Neuronal stem cell (in vitro differentiated cells): Measurements from ENCODE around the gene UHRF2.
"Not testable (repeated sequence)": the region's sequence is repeated elsewhere in the genome, so short reads cannot be mapped to it uniquely, and the experiment has no call there.

Source experiments
- DNase-seq: peaks from one replicate; pipeline ENCODE4 v3.0.0-alpha.2; 2013; ENCODE audit warnings: low spot score
- H2AFZ ChIP-seq: one replicate; pipeline ENCODE4 v1.6.1; 2013; ENCODE audit warnings: mild to moderate bottlenecking, low read length, inconsistent platforms
- H2AK5ac ChIP-seq: 2 replicates; pipeline ENCODE4 v1.6.1; 2013; ENCODE audit warnings: low read depth, mild to moderate bottlenecking, inconsistent platforms, low read length, moderate library complexity, mixed read lengths
- H2BK120ac ChIP-seq: 2 replicates; pipeline ENCODE4 v1.6.1; 2013; ENCODE audit warnings: low read depth, mild to moderate bottlenecking, inconsistent platforms, low read length, moderate library complexity, mixed read lengths
- H2BK12ac ChIP-seq: one replicate; pipeline ENCODE4 v1.6.1; 2013; ENCODE audit warnings: low read length, inconsistent platforms
- H2BK15ac ChIP-seq: 2 replicates; pipeline ENCODE4 v1.6.1; 2013; ENCODE audit warnings: mild to moderate bottlenecking, low read length, inconsistent platforms, mixed read lengths
- H2BK5ac ChIP-seq: one replicate; pipeline ENCODE4 v1.6.1; 2013; ENCODE audit warnings: inconsistent platforms, mild to moderate bottlenecking, low read length, moderate library complexity
- H3K14ac ChIP-seq: one replicate; pipeline ENCODE4 v1.6.1; 2013; ENCODE audit warnings: low read length, inconsistent platforms
- H3K18ac ChIP-seq: 2 replicates; pipeline ENCODE4 v1.6.1; 2013; ENCODE audit warnings: low read length, inconsistent platforms
- H3K23ac ChIP-seq: 2 replicates; pipeline ENCODE4 v1.6.1; 2013; ENCODE audit warnings: low read depth, mild to moderate bottlenecking, mixed read lengths, low read length, inconsistent platforms; ENCODE audit not compliant: poor library complexity
- H3K27ac ChIP-seq: replicated peaks from 3 replicates; pipeline ENCODE4 v1.5.1; 2013; ENCODE audit warnings: low read length, inconsistent platforms
- H3K27me3 ChIP-seq, 3 experiments: 2 replicates each; pipeline ENCODE4 v1.6.1; 2013; ENCODE audit warnings: low read length in 3 of 3, mild to moderate bottlenecking in 2 of 3, inconsistent platforms in 1 of 3, low read depth in 1 of 3, mixed read lengths in 1 of 3, moderate library complexity in 1 of 3; ENCODE audit not compliant: control insufficient read depth in 3 of 3, insufficient read depth in 3 of 3
- H3K36me3 ChIP-seq, 2 donors: replicated peaks in 1 of 2; 2 replicates each; pipeline ENCODE4 v1.6.1; 2013; ENCODE audit warnings: low read length in 2 of 2; ENCODE audit not compliant: control insufficient read depth in 2 of 2, insufficient read depth in 2 of 2
- H3K4ac ChIP-seq: 2 replicates; pipeline ENCODE4 v1.6.1; 2013; ENCODE audit warnings: inconsistent platforms, mild to moderate bottlenecking, low read length, moderate library complexity
- H3K4me1 ChIP-seq, 2 donors: 1 replicate in 1 of 2; 2 replicates in 1 of 2; pipeline ENCODE4 v1.6.1; 2013; ENCODE audit warnings: low read length in 2 of 2, low read depth in 1 of 2; ENCODE audit not compliant: control insufficient read depth in 2 of 2, insufficient read depth in 1 of 2
- H3K4me2 ChIP-seq: one replicate; pipeline ENCODE4 v1.6.1; 2013; ENCODE audit warnings: mild to moderate bottlenecking, low read length, inconsistent platforms; ENCODE audit not compliant: insufficient read depth, poor library complexity, severe bottlenecking
- H3K4me3 ChIP-seq, 2 donors: 2 replicates each; pipeline ENCODE4 v1.5.1; 2013; ENCODE audit warnings: low read length in 2 of 2, mild to moderate bottlenecking in 2 of 2, inconsistent platforms in 1 of 2, moderate library complexity in 1 of 2
- H3K79me1 ChIP-seq: one replicate; pipeline ENCODE4 v1.6.1; 2013; ENCODE audit warnings: low read depth, mild to moderate bottlenecking, inconsistent platforms, low read length, moderate library complexity
- H3K9ac ChIP-seq: one replicate; pipeline ENCODE4 v1.6.1; 2013; ENCODE audit warnings: mild to moderate bottlenecking, low read depth, low read length, inconsistent platforms; ENCODE audit not compliant: poor library complexity
- H3K9me3 ChIP-seq, 2 donors: replicated peaks in 1 of 2; 2 replicates each; pipeline versions ENCODE3 to v1.6.1; 2013; ENCODE audit warnings: low read length in 2 of 2, mild to moderate bottlenecking in 2 of 2, inconsistent platforms in 1 of 2, low read depth in 1 of 2, mixed read lengths in 1 of 2, moderate library complexity in 1 of 2; ENCODE audit not compliant: control insufficient read depth in 2 of 2, insufficient read depth in 1 of 2
- H4K8ac ChIP-seq: one replicate; pipeline ENCODE4 v1.6.1; 2013; ENCODE audit warnings: low read depth, mild to moderate bottlenecking, inconsistent platforms, low read length, moderate library complexity
- H4K91ac ChIP-seq: one replicate; pipeline ENCODE4 v1.6.1; 2013; ENCODE audit warnings: low read length, low read depth, mild to moderate bottlenecking, inconsistent platforms; ENCODE audit not compliant: poor library complexity
- WGBS, 2 donors: extraction: QIAGEN DNeasy Blood & Tissue Kit; methylation state at CpG; one replicate each; pipeline ENCODE4 v1.1.7; 2013; ENCODE audit warnings: missing lambda C conversion rate in 2 of 2, mixed read lengths in 1 of 2; ENCODE audit not compliant: insufficient read length in 2 of 2, insufficient replicate concordance in 1 of 2; ENCODE audit errors: extremely low coverage in 2 of 2; 5-methylcytosine and 5-hydroxymethylcytosine counted together

Gene UHRF2

GRCh38 chr9:6455292-6455691, 42.3 kb downstream of the UHRF2 start:
- not testable (repeated sequence) for H2AK5ac ChIP-seq, H2BK12ac ChIP-seq, H4K8ac ChIP-seq, H3K4me1 ChIP-seq, H2BK120ac ChIP-seq, H3K23ac ChIP-seq, H3K4me2 ChIP-seq, H3K79me1 ChIP-seq, H3K9ac ChIP-seq, H2BK5ac ChIP-seq, H2AFZ ChIP-seq, H3K18ac ChIP-seq, H3K4ac ChIP-seq, H3K27me3 ChIP-seq, H4K91ac ChIP-seq, DNase-seq, H2BK15ac ChIP-seq, H3K27ac ChIP-seq, H3K4me3 ChIP-seq, H3K14ac ChIP-seq
- peaks cover 2 to 34% of the 10 kb centered on the region in 2 donors for H3K36me3 ChIP-seq
- WGBS, 2 donors = no CpG with 5 or more reads among the region's 4 CpGs
- H3K9me3 ChIP-seq = peaks cover 0 to 15% of the 10 kb centered on the region in 2 donors

GRCh38 chr9:6458704-6459103, 45.7 kb downstream of the UHRF2 start:
- H3K18ac ChIP-seq, H3K23ac ChIP-seq, H4K91ac ChIP-seq, H2AK5ac ChIP-seq, H3K9ac ChIP-seq, H2AFZ ChIP-seq, H4K8ac ChIP-seq, H3K79me1 ChIP-seq, H3K4ac ChIP-seq, H2BK15ac ChIP-seq, H3K14ac ChIP-seq, H2BK5ac ChIP-seq, H2BK120ac ChIP-seq, H3K4me3 ChIP-seq, H3K4me1 ChIP-seq, H3K27me3 ChIP-seq, H3K27ac ChIP-seq, H3K4me2 ChIP-seq, DNase-seq, H2BK12ac ChIP-seq: not testable (repeated sequence)
- no CpG with 5 or more reads among the region's 4 CpGs for WGBS, 2 donors
- Histone ChIP-seq H3K9me3 (peaks cover 0 to 15% of the 10 kb centered on the region in 2 donors), H3K36me3 (peaks cover 2 to 48% of the 10 kb centered on the region in 2 donors)

- no peak overlapping the region for H4K91ac ChIP-seq
- H3K23ac ChIP-seq = no peak overlapping the region
- no peak overlapping the region for H3K4me2 ChIP-seq
- no peak overlapping the region for H2BK5ac ChIP-seq
- H3K14ac ChIP-seq = no peak overlapping the region
- H3K9ac ChIP-seq = no peak overlapping the region
- H3K27me3 ChIP-seq = no peaks in the 10 kb centered on the region
- no peak for DNase-seq
- H3K36me3 ChIP-seq = peaks cover 2 to 58% of the 10 kb centered on the region in 2 donors
- no peak overlapping the region for H3K4ac ChIP-seq
- no peak overlapping the region for H2BK120ac ChIP-seq
- H3K4me1 ChIP-seq = no peaks in the 10 kb centered on the region
- no peak overlapping the region for H3K18ac ChIP-seq
- no peak overlapping the region for H2BK15ac ChIP-seq
- H3K79me1 ChIP-seq = peaks cover 6% of the 10 kb centered on the region
- no peak overlapping the region for H3K27ac ChIP-seq
- H3K9me3 ChIP-seq = peaks cover 0 to 6% of the 10 kb centered on the region in 2 donors
- no peak overlapping the region for H2BK12ac ChIP-seq
- no peak overlapping the region for H3K4me3 ChIP-seq
- no CpG with 5 or more reads among the region's 5 CpGs for WGBS, 2 donors
- no peak overlapping the region for H4K8ac ChIP-seq
- H2AK5ac ChIP-seq = no peak overlapping the region
- H2AFZ ChIP-seq = no peak overlapping the region
These were observed 46.7 kb downstream of the UHRF2 start for GRCh38 chr9:6459718-6460117.

DNA sequence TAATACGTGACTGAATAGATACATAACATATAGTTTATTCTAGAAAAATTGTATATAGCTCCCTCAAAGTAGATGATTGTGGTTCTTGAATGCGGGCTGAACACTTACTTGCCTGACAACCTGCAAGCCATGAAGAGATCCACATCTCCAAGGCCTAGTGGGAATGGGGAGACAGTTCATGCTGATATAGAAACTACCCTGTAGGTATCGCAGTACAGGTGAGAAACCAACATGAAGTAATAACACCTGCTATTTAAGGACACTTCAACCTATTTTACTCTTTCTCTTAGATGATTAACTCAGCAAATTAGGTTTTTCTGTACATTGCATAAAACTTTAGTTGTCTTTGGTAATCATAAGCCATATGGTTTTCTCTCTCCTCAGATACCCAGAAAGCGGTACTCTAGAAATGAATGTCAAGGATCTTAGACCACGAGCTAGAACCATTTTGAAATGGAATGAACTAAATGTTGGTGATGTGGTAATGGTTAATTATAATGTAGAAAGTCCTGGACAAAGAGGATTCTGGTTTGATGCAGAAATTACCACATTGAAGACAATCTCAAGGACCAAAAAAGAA, 47.3 kb downstream of the UHRF2 start:
- Histone ChIP-seq H2BK120ac (no peak overlapping the region), H2AFZ (no peak overlapping the region), H3K36me3 (peaks cover 2 to 64% of the 10 kb centered on the region in 2 donors), H3K9ac (no peak overlapping the region), H3K14ac (no peak overlapping the region), H4K91ac (no peak overlapping the region), H3K18ac (no peak overlapping the region), H4K8ac (no peak overlapping the region), H3K4me3 (no peak overlapping the region), H3K4me1 (no peaks in the 10 kb centered on the region), H3K23ac (no peak overlapping the region), H2BK12ac (no peak overlapping the region), H2AK5ac (no peak overlapping the region), H2BK15ac (no peak overlapping the region), H3K27ac (no peak overlapping the region), H3K4ac (no peak overlapping the region), H3K9me3 (peaks cover 0 to 4% of the 10 kb centered on the region in 2 donors), H3K79me1 (peaks cover 6% of the 10 kb centered on the region), H2BK5ac (no peak overlapping the region), H3K27me3 (no peaks in the 10 kb centered on the region), H3K4me2 (no peak overlapping the region)
- WGBS, 2 donors = no CpG with 5 or more reads among the region's 5 CpGs
- DNase-seq = no peak
